ENCODE results near the gene ENAH.

DNA sequence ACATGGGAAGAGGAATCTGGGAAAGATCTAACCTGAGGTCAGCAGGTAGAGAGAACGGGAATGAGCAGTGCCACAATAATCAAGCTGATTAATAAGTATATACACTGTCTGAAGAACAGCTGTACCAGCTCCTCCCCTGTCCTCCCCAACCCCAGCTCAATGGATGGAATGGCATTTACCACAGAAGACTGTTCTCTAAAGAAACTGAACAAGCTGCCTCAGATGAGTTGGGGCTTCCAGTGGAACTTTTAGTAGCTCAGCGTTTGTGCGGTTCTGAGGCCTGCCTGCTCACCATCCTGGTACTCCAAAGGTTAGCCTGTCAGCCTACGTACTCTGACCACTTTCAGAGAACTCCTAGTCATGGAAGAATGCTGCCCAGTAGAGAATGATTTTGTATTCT is 123.2 kb downstream of the ENAH start:
- TF ChIP-seq ZNF274 (IDR thresholded peaks at IDR 0.05; ENCODE audit: low read depth, low read length) (no peak), YY1 (IDR thresholded peaks at IDR 0.05; ENCODE audit: insufficient read depth, insufficient read length) (no peak), SUZ12 (IDR thresholded peaks at IDR 0.05; ENCODE audit: extremely low read depth, insufficient read depth, insufficient read length) (no peak)
